Panc1 (cell line): Measurements from ENCODE around the gene CFAP45. TPM values are rescaled to one million over a fixed set of nuclear protein-coding genes. Genes with fewer than 3 reads are reported as not detected.

Experiments used
- ATAC-seq: fragments of 200-7000 bp; cut with Tn5 transposase; 2 replicates; pipeline ENCODE4 v1.9.1; 2020; ENCODE audit warnings: mild to moderate bottlenecking, moderate library complexity
- BruUV-seq: library from RNA; stranded (reverse); fragments of 400-500 nt; replicated peaks from 2 replicates; lab custom pipeline; 2021; lab: Mats Ljungman, UMichigan
- CTCF ChIA-PET: fragments of 300-600 bp; sonication (Branson Sonifier 250); formaldehyde crosslinking; loops from one replicate; lab custom pipeline; 2022; ENCODE audit warnings: antibody characterized with exemption; lab: Charles Lee
- POLR2A ChIA-PET: fragments of 300-600 bp; sonication (Branson Sonifier 250); formaldehyde crosslinking; loops from one replicate; lab custom pipeline; 2022; ENCODE audit warnings: antibody characterized with exemption; lab: Charles Lee
- DNase-seq: peaks from one replicate; pipeline ENCODE4 v3.0.0-alpha.2; 2010; ENCODE audit warnings: low read depth, low spot score
- H3K27ac ChIP-seq: 2 replicates; pipeline ENCODE4 v1.5.1; 2011; ENCODE audit warnings: mild to moderate bottlenecking, low read length, inconsistent platforms
- H3K27me3 ChIP-seq: fragments of 200-500 bp; sonication (Bioruptor generic); 2 replicates; pipeline ENCODE4 v1.6.0; 2014; ENCODE audit warnings: low read length, inconsistent platforms; ENCODE audit not compliant: control insufficient read depth, insufficient read depth
- H3K36me3 ChIP-seq: fragments of 200-500 bp; sonication (Bioruptor generic); 2 replicates; pipeline ENCODE4 v1.5.1; 2014; ENCODE audit warnings: inconsistent platforms, mild to moderate bottlenecking, low read length, moderate library complexity; ENCODE audit not compliant: control insufficient read depth, insufficient read depth
- H3K4me1 ChIP-seq: 2 replicates; pipeline ENCODE4 v1.5.1; 2011; ENCODE audit warnings: inconsistent platforms, mild to moderate bottlenecking, low read length, moderate library complexity; ENCODE audit not compliant: control insufficient read depth, insufficient read depth
- H3K4me3 ChIP-seq, 2 experiments: 2 replicates each; pipeline ENCODE4 v1.5.1; 2011 to 2012; ENCODE audit warnings: low read depth in 2 of 2, low read length in 2 of 2, mild to moderate bottlenecking in 2 of 2, inconsistent platforms in 1 of 2, moderate library complexity in 1 of 2
- H3K9me3 ChIP-seq: fragments of 200-500 bp; sonication (Bioruptor generic); 2 replicates; pipeline ENCODE4 v1.5.1; 2014; ENCODE audit warnings: low read depth, mild to moderate bottlenecking, inconsistent platforms, low read length, moderate library complexity; ENCODE audit not compliant: control insufficient read depth, insufficient read depth
- POLR2AphosphoS5 ChIP-seq: IDR thresholded peaks from 2 replicates; pipeline ENCODE4 v1.6.1; 2012; ENCODE audit warnings: mild to moderate bottlenecking, low read depth, low read length, moderate library complexity
- SIN3A ChIP-seq: IDR thresholded peaks from 2 replicates; pipeline ENCODE4 v1.6.1; 2012; ENCODE audit warnings: low read depth, mild to moderate bottlenecking, low read length, moderate library complexity, borderline replicate concordance; ENCODE audit not compliant: insufficient read depth
- TCF7L2 ChIP-seq: IDR thresholded peaks from 2 replicates; pipeline ENCODE4 v1.6.1; 2011; ENCODE audit warnings: mild to moderate bottlenecking, low read depth, low read length, inconsistent platforms
- in situ Hi-C: cut with HindIII; loops from 2 replicates; pipeline ENCODE4 v1.10.0; 2016; ENCODE audit warnings: low sequenced_read_pairs, low pct_unique_long_range_greater_than_20kb
- intact Hi-C: fragments of 100-400 bp; cut with micrococcal nuclease; formaldehyde crosslinking; loops from one replicate; pipeline ENCODE4 v1.10.0; 2022; ENCODE audit not compliant: unreplicated experiment
- total RNA-seq: library from RNA; stranded (reverse); gene quantifications from one replicate; pipeline ENCODE4 v1.2.1, GENCODE V29; 2021; ENCODE audit not compliant: unreplicated experiment
- TF ChIP-seq, protein P1 (sequence below), 2 experiments: IDR thresholded peaks; 2 replicates each; pipeline ENCODE4 v1.6.1; 2011 to 2012; ENCODE audit warnings: low read depth in 2 of 2, control low read depth in 1 of 2, low read length in 1 of 2, mild to moderate bottlenecking in 1 of 2, moderate library complexity in 1 of 2; ENCODE audit not compliant: insufficient read depth in 1 of 2
- TF ChIP-seq, protein P2 (sequence below): fragments of 450-650 bp; IDR thresholded peaks from 2 replicates; pipeline ENCODE4 v1.5.1; 2017; ENCODE audit warnings: mild to moderate bottlenecking

The CFAP45 gene
- total RNA-seq, 1 experiment from 2014 or later = 1.6 TPM

DNA sequence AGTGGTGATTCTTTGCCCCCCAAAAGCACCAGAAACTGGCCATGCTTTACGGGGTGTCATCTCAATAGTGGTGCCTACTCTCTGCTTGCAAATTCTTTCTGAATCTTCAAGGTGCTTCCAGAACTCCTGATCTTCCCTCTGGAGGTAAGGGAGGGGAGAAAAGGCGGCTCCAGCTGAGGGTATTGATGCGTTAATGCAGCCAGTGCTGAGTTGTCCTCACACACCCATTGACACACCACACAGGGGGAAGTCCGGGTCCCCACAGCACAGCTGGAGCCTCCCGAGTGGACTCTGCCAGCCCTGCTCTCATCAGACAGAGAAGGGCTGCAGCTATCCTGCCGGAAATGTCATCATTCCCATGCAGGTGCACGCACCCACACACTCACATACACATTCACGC, 38.7 kb downstream of the CFAP45 start:
- H3K4me1 ChIP-seq = no peaks in the 10 kb centered on the region
- intact Hi-C loops = no loop called here
- in situ Hi-C loops = no loop called here
- no peaks in the 10 kb centered on the region for H3K36me3 ChIP-seq
- ChIA-PET CTCF (no interaction called here), POLR2A (no interaction called here)
- no peak overlapping the region for H3K4me3 ChIP-seq
- no peak overlapping the region for H3K27ac ChIP-seq
- TF ChIP-seq, protein P1, sequence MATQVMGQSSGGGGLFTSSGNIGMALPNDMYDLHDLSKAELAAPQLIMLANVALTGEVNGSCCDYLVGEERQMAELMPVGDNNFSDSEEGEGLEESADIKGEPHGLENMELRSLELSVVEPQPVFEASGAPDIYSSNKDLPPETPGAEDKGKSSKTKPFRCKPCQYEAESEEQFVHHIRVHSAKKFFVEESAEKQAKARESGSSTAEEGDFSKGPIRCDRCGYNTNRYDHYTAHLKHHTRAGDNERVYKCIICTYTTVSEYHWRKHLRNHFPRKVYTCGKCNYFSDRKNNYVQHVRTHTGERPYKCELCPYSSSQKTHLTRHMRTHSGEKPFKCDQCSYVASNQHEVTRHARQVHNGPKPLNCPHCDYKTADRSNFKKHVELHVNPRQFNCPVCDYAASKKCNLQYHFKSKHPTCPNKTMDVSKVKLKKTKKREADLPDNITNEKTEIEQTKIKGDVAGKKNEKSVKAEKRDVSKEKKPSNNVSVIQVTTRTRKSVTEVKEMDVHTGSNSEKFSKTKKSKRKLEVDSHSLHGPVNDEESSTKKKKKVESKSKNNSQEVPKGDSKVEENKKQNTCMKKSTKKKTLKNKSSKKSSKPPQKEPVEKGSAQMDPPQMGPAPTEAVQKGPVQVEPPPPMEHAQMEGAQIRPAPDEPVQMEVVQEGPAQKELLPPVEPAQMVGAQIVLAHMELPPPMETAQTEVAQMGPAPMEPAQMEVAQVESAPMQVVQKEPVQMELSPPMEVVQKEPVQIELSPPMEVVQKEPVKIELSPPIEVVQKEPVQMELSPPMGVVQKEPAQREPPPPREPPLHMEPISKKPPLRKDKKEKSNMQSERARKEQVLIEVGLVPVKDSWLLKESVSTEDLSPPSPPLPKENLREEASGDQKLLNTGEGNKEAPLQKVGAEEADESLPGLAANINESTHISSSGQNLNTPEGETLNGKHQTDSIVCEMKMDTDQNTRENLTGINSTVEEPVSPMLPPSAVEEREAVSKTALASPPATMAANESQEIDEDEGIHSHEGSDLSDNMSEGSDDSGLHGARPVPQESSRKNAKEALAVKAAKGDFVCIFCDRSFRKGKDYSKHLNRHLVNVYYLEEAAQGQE (IDR thresholded peaks at IDR 0.05; ENCODE audit: insufficient read depth in 1 of 2, low read depth in 2 of 2, low read length in 1 of 2) = no peak
- TF ChIP-seq, protein P2, sequence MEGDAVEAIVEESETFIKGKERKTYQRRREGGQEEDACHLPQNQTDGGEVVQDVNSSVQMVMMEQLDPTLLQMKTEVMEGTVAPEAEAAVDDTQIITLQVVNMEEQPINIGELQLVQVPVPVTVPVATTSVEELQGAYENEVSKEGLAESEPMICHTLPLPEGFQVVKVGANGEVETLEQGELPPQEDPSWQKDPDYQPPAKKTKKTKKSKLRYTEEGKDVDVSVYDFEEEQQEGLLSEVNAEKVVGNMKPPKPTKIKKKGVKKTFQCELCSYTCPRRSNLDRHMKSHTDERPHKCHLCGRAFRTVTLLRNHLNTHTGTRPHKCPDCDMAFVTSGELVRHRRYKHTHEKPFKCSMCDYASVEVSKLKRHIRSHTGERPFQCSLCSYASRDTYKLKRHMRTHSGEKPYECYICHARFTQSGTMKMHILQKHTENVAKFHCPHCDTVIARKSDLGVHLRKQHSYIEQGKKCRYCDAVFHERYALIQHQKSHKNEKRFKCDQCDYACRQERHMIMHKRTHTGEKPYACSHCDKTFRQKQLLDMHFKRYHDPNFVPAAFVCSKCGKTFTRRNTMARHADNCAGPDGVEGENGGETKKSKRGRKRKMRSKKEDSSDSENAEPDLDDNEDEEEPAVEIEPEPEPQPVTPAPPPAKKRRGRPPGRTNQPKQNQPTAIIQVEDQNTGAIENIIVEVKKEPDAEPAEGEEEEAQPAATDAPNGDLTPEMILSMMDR = no peak
- TF ChIP-seq POLR2AphosphoS5 = no peak
- no peak for TF ChIP-seq SIN3A
- no peak for TF ChIP-seq TCF7L2
- no peak for DNase-seq
- ATAC-seq = no peak
- no TSS peak for BruUV-seq
- H3K9me3 ChIP-seq = no peaks in the 10 kb centered on the region
- H3K27me3 ChIP-seq = no peaks in the 10 kb centered on the region

DNA sequence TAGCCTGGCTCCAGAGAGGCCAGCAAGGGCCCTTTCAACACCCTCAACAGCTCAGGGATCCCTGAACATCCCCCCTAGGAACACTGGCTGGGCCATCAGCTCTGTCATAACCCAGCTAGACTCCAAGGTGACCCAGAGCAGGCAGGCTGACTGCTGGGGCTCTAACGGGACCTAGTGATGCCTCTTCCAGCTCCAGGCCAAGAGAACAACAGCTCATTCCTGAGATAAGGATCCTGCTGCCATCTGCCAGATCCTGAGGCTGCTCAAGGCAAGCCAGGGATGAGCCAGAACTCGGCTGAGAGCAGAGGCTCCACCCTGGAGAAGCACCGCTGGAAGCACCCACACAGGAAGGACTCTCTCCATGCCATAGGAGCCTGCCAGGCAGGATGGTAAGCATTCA, 39.5 kb downstream of the CFAP45 start:
- no peak for TF ChIP-seq SIN3A
- TF ChIP-seq, protein P1 (IDR thresholded peaks at IDR 0.05; ENCODE audit: insufficient read depth in 1 of 2, low read depth in 2 of 2, low read length in 1 of 2) = no peak
- TF ChIP-seq, protein P2 = no peak
- TF ChIP-seq POLR2AphosphoS5 = no peak
- no peak for TF ChIP-seq TCF7L2
- ChIA-PET CTCF (no interaction called here), POLR2A (no interaction called here)
- in situ Hi-C loops = no loop called here
- no peak overlapping the region for H3K4me3 ChIP-seq
- no TSS peak for BruUV-seq
- no peaks in the 10 kb centered on the region for H3K36me3 ChIP-seq
- intact Hi-C loops = no loop called here
- ATAC-seq (no peak), DNase-seq (no peak)
- H3K27ac ChIP-seq = no peak overlapping the region
- H3K27me3 ChIP-seq = no peaks in the 10 kb centered on the region
- H3K4me1 ChIP-seq = no peaks in the 10 kb centered on the region
- H3K9me3 ChIP-seq = no peaks in the 10 kb centered on the region
